ENCODE data around the gene EDC4. TPM values are rescaled to one million over a fixed set of nuclear protein-coding genes. Genes with fewer than 3 reads are reported as not detected.

The EDC4 gene
- total RNA-seq, 1 donor from 2014 or later: 64.8 TPM

- H3K4me3 ChIP-seq (ENCODE audit: insufficient read depth, low read depth, low read length): no peak overlapping the region
- H3K4me1 ChIP-seq (ENCODE audit: insufficient read depth, low read length): peaks cover 6% of the 10 kb centered on the region
- H4K20me1 ChIP-seq (ENCODE audit: insufficient read depth, low read length): peaks cover 34% of the 10 kb centered on the region
- Mint-ChIP-seq H3K27me3 (ENCODE audit: low read depth, unreplicated experiment) (no peaks in the 10 kb centered on the region), H3K4me1 (ENCODE audit: low read depth, unreplicated experiment) (peaks cover 7% of the 10 kb centered on the region), H3K4me3 (ENCODE audit: unreplicated experiment) (no peak overlapping the region), H3K9me3 (ENCODE audit: unreplicated experiment) (no peaks in the 10 kb centered on the region), H3K36me3 (ENCODE audit: low read depth, unreplicated experiment) (peaks cover 16% of the 10 kb centered on the region), H3K27ac (ENCODE audit: unreplicated experiment) (no peak overlapping the region)
- DNase-seq (ENCODE audit: low read depth): no peak
- H3K4me2 ChIP-seq (ENCODE audit: low read length): no peak overlapping the region
- peaks cover 16% of the 10 kb centered on the region for H3K36me3 ChIP-seq (ENCODE audit: insufficient read depth, low read length)
- TF ChIP-seq EZH2 (IDR thresholded peaks at IDR 0.05; ENCODE audit: insufficient read depth, low read length) (no peak), CTCF (IDR thresholded peaks at IDR 0.05; ENCODE audit: insufficient read depth, low read depth, low read length) (no peak)
- no peak overlapping the region for H2AFZ ChIP-seq (ENCODE audit: low read depth, low read length)
- no peak overlapping the region for H3K9ac ChIP-seq (ENCODE audit: low read length)
- H3K9me3 ChIP-seq (ENCODE audit: insufficient read depth, low read depth, low read length): no peaks in the 10 kb centered on the region
- H3K79me2 ChIP-seq (ENCODE audit: insufficient read depth, low read length): no peaks in the 10 kb centered on the region
- H3K27ac ChIP-seq (ENCODE audit: low read depth, low read length): no peak overlapping the region
- no peak for FAIRE-seq
- H3K27me3 ChIP-seq (ENCODE audit: insufficient read depth, low read length): no peaks in the 10 kb centered on the region
Observed at GRCh38 chr16:67885976-67886375, 13.1 kb downstream of the EDC4 start.

- DNase-seq (ENCODE audit: low read depth): no peak
- Mint-ChIP-seq H3K4me1 (ENCODE audit: low read depth, unreplicated experiment) (peaks cover 7% of the 10 kb centered on the region), H3K27me3 (ENCODE audit: low read depth, unreplicated experiment) (no peaks in the 10 kb centered on the region), H3K36me3 (ENCODE audit: low read depth, unreplicated experiment) (peaks cover 16% of the 10 kb centered on the region), H3K4me3 (ENCODE audit: unreplicated experiment) (no peak overlapping the region), H3K9me3 (ENCODE audit: unreplicated experiment) (no peaks in the 10 kb centered on the region), H3K27ac (ENCODE audit: unreplicated experiment) (no peak overlapping the region)
- Histone ChIP-seq H3K4me3 (ENCODE audit: insufficient read depth, low read depth, low read length) (no peak overlapping the region), H3K4me1 (ENCODE audit: insufficient read depth, low read length) (peaks cover 6% of the 10 kb centered on the region), H3K79me2 (ENCODE audit: insufficient read depth, low read length) (no peaks in the 10 kb centered on the region), H3K9me3 (ENCODE audit: insufficient read depth, low read depth, low read length) (no peaks in the 10 kb centered on the region), H3K4me2 (ENCODE audit: low read length) (no peak overlapping the region), H3K9ac (ENCODE audit: low read length) (no peak overlapping the region), H2AFZ (ENCODE audit: low read depth, low read length) (no peak overlapping the region), H3K27ac (ENCODE audit: low read depth, low read length) (no peak overlapping the region), H4K20me1 (ENCODE audit: insufficient read depth, low read length) (peaks cover 31% of the 10 kb centered on the region), H3K36me3 (ENCODE audit: insufficient read depth, low read length) (peaks cover 11% of the 10 kb centered on the region), H3K27me3 (ENCODE audit: insufficient read depth, low read length) (no peaks in the 10 kb centered on the region)
- no peak for TF ChIP-seq CTCF (IDR thresholded peaks at IDR 0.05; ENCODE audit: insufficient read depth, low read depth, low read length)
- no peak for TF ChIP-seq EZH2 (IDR thresholded peaks at IDR 0.05; ENCODE audit: insufficient read depth, low read length)
- FAIRE-seq: no peak
Observed at GRCh38 chr16:67886387-67886786, 13.5 kb downstream of the EDC4 start.

GRCh38 chr16:67888331-67888730 lies 15.5 kb downstream of the EDC4 start:
- peaks cover 4% of the 10 kb centered on the region for H3K4me1 Mint-ChIP-seq (ENCODE audit: low read depth, unreplicated experiment)
- Histone ChIP-seq H3K4me3 (ENCODE audit: insufficient read depth, low read depth, low read length) (no peak overlapping the region), H3K4me2 (ENCODE audit: low read length) (no peak overlapping the region), H3K9ac (ENCODE audit: low read length) (no peak overlapping the region), H3K27ac (ENCODE audit: low read depth, low read length) (no peak overlapping the region), H2AFZ (ENCODE audit: low read depth, low read length) (no peak overlapping the region), H4K20me1 (ENCODE audit: insufficient read depth, low read length) (peaks cover 20% of the 10 kb centered on the region), H3K27me3 (ENCODE audit: insufficient read depth, low read length) (no peaks in the 10 kb centered on the region), H3K36me3 (ENCODE audit: insufficient read depth, low read length) (peaks cover 5% of the 10 kb centered on the region), H3K9me3 (ENCODE audit: insufficient read depth, low read depth, low read length) (no peaks in the 10 kb centered on the region), H3K79me2 (ENCODE audit: insufficient read depth, low read length) (peaks cover 2% of the 10 kb centered on the region), H3K4me1 (ENCODE audit: insufficient read depth, low read length) (peaks cover 12% of the 10 kb centered on the region)
- DNase-seq (ENCODE audit: low read depth) (no peak), FAIRE-seq (no peak)
- no peak for TF ChIP-seq EZH2 (IDR thresholded peaks at IDR 0.05; ENCODE audit: insufficient read depth, low read length)
- TF ChIP-seq CTCF (IDR thresholded peaks at IDR 0.05; ENCODE audit: insufficient read depth, low read depth, low read length): no peak
- no peaks in the 10 kb centered on the region for H3K27me3 Mint-ChIP-seq (ENCODE audit: low read depth, unreplicated experiment)
- H3K9me3 Mint-ChIP-seq (ENCODE audit: unreplicated experiment): no peaks in the 10 kb centered on the region
- no peak overlapping the region for H3K27ac Mint-ChIP-seq (ENCODE audit: unreplicated experiment)
- H3K36me3 Mint-ChIP-seq (ENCODE audit: low read depth, unreplicated experiment): peaks cover 11% of the 10 kb centered on the region
- H3K4me3 Mint-ChIP-seq (ENCODE audit: unreplicated experiment): no peak overlapping the region
